Measurements from ENCODE around the gene OR5B12.

Gene OR5B12

GRCh38 chr11:58395581-58395980, 46.5 kb downstream of the OR5B12 start:
- no peaks in the 10 kb centered on the region for H4K20me1 ChIP-seq (ENCODE audit: insufficient read depth, low read length)
- H3K4me2 ChIP-seq (ENCODE audit: low read length), result no peak overlapping the region
- no peak overlapping the region for H3K27ac ChIP-seq (ENCODE audit: low read length)
- no peaks in the 10 kb centered on the region for H3K27me3 ChIP-seq (ENCODE audit: low read depth, low read length)
- H3K9ac ChIP-seq (ENCODE audit: low read length), result no peak overlapping the region
- no peak overlapping the region for H3K4me3 ChIP-seq (ENCODE audit: low read length)
- no peaks in the 10 kb centered on the region for H3K9me3 ChIP-seq (ENCODE audit: insufficient read depth, low read length)
- H3K4me1 ChIP-seq (ENCODE audit: low read length), result no peaks in the 10 kb centered on the region
- no peak for TF ChIP-seq EZH2phosphoT487 (IDR thresholded peaks at IDR 0.05; ENCODE audit: low read depth)
- no peak for TF ChIP-seq CTCF (IDR thresholded peaks at IDR 0.05; ENCODE audit: low read depth, low read length)
- no peak overlapping the region for H2AFZ ChIP-seq (ENCODE audit: low read depth, low read length)
- no peaks in the 10 kb centered on the region for H3K36me3 ChIP-seq (replicated peaks; ENCODE audit: low read depth, low read length)
- H3K79me2 ChIP-seq (ENCODE audit: low read length), result no peaks in the 10 kb centered on the region

- no peak overlapping the region for H3K9ac ChIP-seq (ENCODE audit: low read length)
- no peak overlapping the region for H2AFZ ChIP-seq (ENCODE audit: low read depth, low read length)
- no peak overlapping the region for H3K4me3 ChIP-seq (ENCODE audit: low read length)
- H3K4me1 ChIP-seq (ENCODE audit: low read length), result no peaks in the 10 kb centered on the region
- no peak overlapping the region for H3K4me2 ChIP-seq (ENCODE audit: low read length)
- no peaks in the 10 kb centered on the region for H3K27me3 ChIP-seq (ENCODE audit: low read depth, low read length)
- no peaks in the 10 kb centered on the region for H3K36me3 ChIP-seq (replicated peaks; ENCODE audit: low read depth, low read length)
- TF ChIP-seq CTCF (IDR thresholded peaks at IDR 0.05; ENCODE audit: low read depth, low read length) (no peak), EZH2phosphoT487 (IDR thresholded peaks at IDR 0.05; ENCODE audit: low read depth) (no peak)
- H3K27ac ChIP-seq (ENCODE audit: low read length), result no peak overlapping the region
- H4K20me1 ChIP-seq (ENCODE audit: insufficient read depth, low read length), result no peaks in the 10 kb centered on the region
- no peaks in the 10 kb centered on the region for H3K9me3 ChIP-seq (ENCODE audit: insufficient read depth, low read length)
- H3K79me2 ChIP-seq (ENCODE audit: low read length), result no peaks in the 10 kb centered on the region
Observed at GRCh38 chr11:58394195-58394594, 47.8 kb downstream of the OR5B12 start.

- Histone ChIP-seq H3K4me3 (ENCODE audit: low read length) (no peak overlapping the region), H3K36me3 (replicated peaks; ENCODE audit: low read depth, low read length) (no peaks in the 10 kb centered on the region), H3K9me3 (ENCODE audit: insufficient read depth, low read length) (no peaks in the 10 kb centered on the region), H3K4me1 (ENCODE audit: low read length) (no peaks in the 10 kb centered on the region), H3K27me3 (ENCODE audit: low read depth, low read length) (no peaks in the 10 kb centered on the region), H2AFZ (ENCODE audit: low read depth, low read length) (no peak overlapping the region), H3K27ac (ENCODE audit: low read length) (no peak overlapping the region), H3K4me2 (ENCODE audit: low read length) (no peak overlapping the region), H4K20me1 (ENCODE audit: insufficient read depth, low read length) (no peaks in the 10 kb centered on the region), H3K79me2 (ENCODE audit: low read length) (no peaks in the 10 kb centered on the region), H3K9ac (ENCODE audit: low read length) (no peak overlapping the region)
- no peak for TF ChIP-seq EZH2phosphoT487 (IDR thresholded peaks at IDR 0.05; ENCODE audit: low read depth)
- no peak for TF ChIP-seq CTCF (IDR thresholded peaks at IDR 0.05; ENCODE audit: low read depth, low read length)
Observed at GRCh38 chr11:58392746-58393145, 49.3 kb downstream of the OR5B12 start.

GRCh38 chr11:58391879-58392278, 50.2 kb downstream of the OR5B12 start:
- no peak overlapping the region for H2AFZ ChIP-seq (ENCODE audit: low read depth, low read length)
- H3K4me3 ChIP-seq (ENCODE audit: low read length), result no peak overlapping the region
- TF ChIP-seq EZH2phosphoT487 (IDR thresholded peaks at IDR 0.05; ENCODE audit: low read depth) (no peak), CTCF (IDR thresholded peaks at IDR 0.05; ENCODE audit: low read depth, low read length) (no peak)
- no peaks in the 10 kb centered on the region for H3K27me3 ChIP-seq (ENCODE audit: low read depth, low read length)
- H3K4me2 ChIP-seq (ENCODE audit: low read length), result no peak overlapping the region
- no peaks in the 10 kb centered on the region for H3K4me1 ChIP-seq (ENCODE audit: low read length)
- H3K36me3 ChIP-seq (replicated peaks; ENCODE audit: low read depth, low read length), result no peaks in the 10 kb centered on the region
- H3K9me3 ChIP-seq (ENCODE audit: insufficient read depth, low read length), result no peaks in the 10 kb centered on the region
- H3K79me2 ChIP-seq (ENCODE audit: low read length), result no peaks in the 10 kb centered on the region
- no peak overlapping the region for H3K9ac ChIP-seq (ENCODE audit: low read length)
- H3K27ac ChIP-seq (ENCODE audit: low read length), result no peak overlapping the region
- no peaks in the 10 kb centered on the region for H4K20me1 ChIP-seq (ENCODE audit: insufficient read depth, low read length)

Data from OCI-LY3 (cell line).